HG02973 (cell line): ENCODE measurements around the gene NFATC1.

ENCODE experiments used
- ATAC-seq: cut with Tn5 transposase; IDR thresholded peaks from one replicate; pipeline ENCODE4 v1.9.1; 2021; ENCODE audit warnings: moderate library complexity; ENCODE audit not compliant: unreplicated experiment

NFATC1 gene

GRCh38 chr18:79421275-79421857 lies 25.6 kb downstream of the NFATC1 start:
- no peak for ATAC-seq

DNA sequence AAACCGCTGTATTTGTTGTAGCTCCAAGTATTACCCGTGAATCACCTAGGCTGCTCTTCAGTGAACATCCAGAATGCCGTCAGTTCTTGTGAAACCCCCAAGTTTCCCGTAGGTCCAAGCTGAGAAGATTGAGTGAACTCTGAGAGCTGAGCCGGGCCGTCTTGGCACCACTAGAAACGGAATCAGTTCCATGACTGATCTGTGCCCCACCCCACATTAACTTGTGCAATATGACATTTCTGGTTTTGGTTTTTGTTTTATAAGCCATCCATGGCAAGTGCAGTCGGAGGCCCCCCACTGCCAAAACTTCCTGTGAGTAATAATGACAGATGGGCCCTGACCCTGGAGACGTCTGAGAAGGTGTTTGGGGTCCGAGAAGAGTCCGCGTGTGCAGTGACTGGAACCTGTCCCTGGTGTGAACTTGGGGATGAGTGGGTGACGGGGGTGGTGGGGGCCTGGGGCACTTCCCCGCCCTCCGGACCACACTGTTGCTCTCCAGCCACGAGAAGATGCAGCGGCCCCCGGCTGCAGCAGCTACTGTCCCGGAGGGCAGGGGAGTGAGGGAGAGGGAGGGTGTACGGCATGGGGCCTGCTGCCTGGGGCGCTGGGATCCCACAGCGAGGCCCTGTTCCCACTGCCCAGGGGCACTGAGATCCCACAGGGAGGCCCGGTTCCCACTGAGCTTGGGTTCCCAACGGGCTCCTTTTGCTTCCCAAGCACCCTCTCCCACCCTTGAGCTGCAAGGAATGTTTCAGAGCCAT lies 26.5 kb downstream of the NFATC1 start:
- peak; percentile 86 for ATAC-seq

GRCh38 chr18:79422783-79423165 lies 27.0 kb downstream of the NFATC1 start:
- ATAC-seq, result no peak

DNA sequence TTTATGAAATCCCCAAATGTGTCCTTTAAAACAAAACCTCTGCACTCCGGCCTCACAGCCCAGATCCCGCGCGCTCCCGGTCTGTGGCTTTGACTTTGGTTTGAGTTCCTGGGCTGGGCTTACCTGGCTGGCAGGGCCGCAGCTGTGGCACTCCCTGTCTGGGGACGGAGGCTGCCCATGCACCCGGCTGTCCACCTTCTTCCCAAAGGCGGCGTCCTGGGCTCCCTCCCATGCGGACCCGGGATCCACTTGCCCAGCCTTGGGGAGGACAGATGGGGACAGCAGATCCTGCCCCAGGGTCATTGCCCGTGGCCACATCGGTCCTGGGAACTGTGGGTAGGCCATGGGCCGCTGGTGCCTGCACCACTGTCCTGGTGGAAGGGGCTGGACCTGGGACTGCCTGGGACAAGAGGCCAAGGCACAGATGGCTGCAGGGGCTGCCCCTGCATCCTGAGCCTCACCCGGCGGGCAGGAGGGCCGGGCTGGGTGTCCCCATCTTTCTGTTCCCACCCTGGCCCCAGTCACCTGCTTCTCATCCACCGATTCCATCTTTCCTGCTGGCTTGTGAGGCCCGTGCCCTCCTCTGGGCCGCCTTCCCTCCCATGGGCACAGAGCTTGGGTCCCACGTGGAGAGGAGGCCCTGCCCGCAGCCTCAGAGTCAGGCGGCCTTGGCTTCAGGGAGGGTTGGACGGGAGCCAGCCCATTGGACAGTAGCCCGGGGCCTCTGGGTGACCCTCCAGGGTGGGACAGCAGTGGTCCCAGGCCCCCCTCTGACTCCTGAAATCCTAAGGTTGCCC lies 27.7 kb downstream of the NFATC1 start:
- no peak for ATAC-seq

DNA sequence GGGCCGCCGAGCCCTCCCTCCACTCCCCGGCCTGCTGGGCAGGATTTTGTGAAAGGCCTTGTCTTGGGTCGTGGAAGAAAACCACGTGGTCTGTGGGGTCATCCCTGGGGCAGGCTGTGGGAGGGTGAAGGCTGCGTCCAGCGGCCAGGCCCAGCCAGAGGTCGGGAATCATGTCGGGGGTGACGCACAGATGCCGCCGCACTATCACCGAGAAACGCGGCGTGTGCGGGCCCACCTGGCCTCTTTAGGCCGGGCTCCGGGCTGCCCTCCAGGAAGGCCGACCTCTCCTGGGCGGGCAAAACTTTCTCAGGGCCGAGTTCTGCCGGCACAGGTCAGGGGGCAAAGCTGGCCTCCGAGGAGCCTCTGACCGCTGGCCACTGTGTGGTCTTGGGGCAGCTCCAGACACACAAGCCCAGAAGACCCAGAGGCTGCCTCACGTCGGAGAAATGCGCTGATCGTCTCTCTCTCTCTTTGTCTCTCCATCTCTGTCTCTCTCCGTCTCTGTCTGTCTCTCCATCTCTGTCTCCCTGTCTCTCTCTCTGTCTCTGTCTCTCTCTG lies 28.4 kb downstream of the NFATC1 start:
- ATAC-seq, result no peak

DNA sequence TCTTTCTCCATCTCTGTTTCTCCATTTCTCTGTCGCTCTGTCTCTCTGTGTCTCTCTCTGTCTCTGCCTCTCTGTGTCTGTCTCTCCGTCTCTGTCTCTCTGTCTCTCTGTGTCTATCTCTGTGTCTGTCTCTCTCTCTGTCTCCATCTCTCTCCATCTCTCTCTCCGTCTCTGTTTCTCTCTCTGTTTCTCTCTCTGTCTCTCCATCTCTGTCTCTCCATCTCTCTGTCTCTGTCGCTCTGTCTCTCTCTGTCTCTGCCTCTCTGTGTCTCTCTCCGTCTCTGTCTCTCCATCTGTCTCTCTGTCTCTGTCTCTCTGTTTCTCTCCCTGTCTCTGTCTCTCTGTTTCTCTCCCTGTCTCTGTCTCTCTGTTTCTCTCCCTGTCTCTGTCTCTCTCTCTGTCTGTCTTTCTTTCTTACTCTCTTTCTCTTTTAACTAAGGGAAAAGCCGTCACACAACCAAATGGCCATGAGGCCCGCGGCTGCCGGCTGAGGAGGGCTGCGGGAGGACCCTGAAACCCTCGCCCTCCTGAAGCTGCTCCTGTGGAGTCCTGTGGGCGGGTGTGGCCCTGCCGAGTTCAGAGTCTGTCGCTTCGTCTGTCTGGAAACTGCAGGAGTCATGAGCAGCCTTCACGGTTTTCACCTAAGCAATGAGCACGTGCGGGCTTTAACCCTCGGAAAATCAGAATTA lies 29.3 kb downstream of the NFATC1 start:
- no peak for ATAC-seq

DNA sequence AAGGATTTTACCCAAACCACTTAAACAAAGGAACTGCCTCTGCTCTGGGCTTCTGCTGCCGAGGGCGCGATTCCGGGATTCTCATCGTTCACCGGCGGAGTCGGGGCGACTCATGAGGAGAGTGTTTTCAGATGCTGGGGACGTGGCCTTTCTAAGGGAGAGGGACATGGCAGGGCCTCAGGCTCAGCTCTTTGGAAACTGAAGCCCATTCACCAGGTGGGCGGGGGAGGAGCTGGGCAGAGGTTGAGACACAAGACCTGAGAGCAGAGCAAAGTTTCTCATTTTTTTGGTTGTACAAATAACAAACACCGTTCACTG lies 29.8 kb downstream of the NFATC1 start:
- ATAC-seq, result no peak

DNA sequence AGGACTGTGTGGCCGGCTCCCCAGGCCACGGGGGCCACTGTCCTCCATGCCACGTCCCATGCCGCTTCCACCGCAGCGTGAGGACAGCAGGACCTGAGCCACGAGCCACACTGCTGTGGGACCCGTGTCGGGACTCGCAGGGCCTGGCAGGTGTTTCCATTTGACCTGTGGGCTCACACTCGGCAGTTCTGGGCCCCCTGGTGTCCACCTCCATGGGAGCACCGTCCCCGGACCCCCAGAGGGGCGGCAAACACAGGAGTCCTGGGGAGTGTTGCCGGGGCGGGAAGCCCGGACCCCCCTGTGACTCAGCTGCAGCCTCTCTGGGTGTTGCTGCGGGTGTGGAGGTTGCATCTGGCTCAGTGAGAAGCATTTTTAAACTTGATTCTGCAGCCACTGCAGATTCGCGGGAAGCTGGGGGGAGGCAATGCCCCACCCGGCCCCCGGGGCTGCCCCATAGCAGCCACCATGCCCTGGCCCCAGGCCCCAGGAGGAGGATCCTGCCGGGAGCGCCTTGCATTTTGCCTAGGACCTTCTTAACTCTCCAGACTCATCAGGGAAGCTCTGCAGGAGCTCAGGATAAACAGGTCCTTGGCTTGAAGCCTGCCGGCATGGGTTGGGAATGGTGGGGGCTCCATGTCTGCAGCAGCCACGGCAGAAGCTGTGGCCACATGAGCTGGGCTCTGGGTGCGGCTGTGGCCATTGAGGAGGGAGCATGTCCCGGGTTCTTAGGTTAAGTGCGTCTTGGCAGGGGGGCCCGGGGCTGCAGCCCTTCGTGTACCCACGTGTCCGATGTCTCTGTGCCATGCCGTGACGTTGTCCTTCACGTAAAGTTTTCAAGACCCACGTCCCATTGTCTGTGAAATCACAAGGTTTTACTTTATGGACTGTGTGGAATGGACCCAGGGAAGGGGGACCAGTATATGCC lies 30.9 kb downstream of the NFATC1 start:
- ATAC-seq, result no peak

DNA sequence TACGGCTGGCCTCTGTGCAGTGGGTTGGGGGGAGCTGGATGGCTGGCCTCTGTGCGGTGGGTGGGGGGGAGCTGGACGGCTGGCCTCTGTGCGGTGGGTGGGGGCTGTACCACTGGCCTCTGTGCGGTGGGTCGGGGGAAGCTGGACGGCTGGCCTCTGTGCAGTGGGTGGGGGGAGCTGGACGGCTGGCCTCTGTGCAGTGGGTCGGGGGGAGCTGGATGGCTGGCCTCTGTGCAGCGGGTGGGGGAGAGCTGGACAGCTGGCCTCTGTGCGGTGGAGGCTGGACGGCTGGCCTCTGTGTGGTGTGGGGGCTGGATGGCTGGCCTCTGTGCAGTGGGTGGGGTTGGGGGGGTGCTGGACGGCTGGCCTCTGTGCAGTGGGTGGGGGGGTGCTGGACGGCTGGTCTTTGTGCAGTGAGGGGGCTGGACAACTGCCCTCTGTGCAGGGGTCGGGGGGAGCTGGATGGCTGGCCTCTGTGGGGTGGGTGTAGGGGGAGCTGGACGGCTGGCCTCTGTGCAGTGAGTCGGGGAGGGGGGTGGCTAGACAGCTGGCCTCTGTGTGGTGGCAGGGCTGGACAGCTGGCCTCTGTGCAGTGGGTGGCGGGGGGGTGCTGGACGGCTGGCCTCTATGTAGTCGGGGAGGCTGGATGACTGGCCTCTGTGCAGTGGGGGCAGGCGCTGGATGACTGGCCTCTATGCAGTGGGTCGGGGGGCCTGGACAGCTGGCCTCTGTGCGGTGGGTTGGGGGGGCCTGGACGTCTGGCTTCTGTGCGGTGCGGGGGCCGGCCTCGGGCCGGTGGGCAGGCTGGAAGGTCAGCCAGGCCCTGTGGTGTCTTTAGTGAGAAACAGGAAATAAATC lies 31.9 kb downstream of the NFATC1 start:
- ATAC-seq, result no peak

GRCh38 chr18:79428287-79428686 lies 32.6 kb downstream of the NFATC1 start:
- ATAC-seq, result no peak

DNA sequence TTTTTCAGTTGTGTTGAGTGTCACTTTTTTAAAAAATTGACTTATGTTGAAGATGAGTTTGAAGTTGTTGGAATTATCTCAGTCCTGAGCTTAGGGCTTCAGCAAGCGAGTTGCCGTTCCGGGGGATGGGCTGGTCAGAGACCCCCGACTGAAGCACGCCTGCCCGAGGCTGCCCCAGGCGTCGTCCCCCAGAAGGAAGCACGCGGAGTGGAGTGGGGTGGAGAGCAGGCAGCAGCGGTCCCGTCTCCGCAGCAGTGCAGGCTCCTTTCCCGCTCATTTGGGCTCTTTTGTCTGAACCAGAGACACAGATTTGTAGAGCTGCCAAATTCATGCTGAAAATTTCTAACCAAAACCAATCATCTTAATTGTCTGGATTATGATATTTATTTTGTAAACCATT lies 33.7 kb downstream of the NFATC1 start:
- ATAC-seq, result no peak

DNA sequence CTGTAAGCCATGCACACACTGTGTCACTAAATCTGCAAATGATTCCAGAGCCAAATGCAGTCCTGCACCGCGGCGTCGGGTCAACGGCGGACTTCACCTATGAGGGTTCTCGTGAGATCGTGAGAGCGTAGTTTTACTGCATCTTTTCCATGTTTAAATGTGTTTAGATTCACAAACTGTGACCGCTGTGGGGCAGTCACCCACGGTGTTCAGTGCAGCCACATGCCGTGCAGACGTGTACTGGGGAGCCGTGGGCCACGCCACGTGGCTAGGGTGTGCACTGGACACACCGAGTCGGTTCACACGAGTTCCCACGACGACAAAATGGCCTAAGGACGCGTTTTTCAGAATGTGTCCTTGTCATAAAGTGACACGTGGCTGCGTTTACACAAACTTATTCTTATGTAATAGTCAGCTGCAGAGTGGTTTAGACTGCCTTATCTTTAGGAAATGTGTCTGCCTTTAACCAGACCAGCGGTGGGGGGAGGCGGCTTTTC lies 34.1 kb downstream of the NFATC1 start:
- ATAC-seq, result no peak

DNA sequence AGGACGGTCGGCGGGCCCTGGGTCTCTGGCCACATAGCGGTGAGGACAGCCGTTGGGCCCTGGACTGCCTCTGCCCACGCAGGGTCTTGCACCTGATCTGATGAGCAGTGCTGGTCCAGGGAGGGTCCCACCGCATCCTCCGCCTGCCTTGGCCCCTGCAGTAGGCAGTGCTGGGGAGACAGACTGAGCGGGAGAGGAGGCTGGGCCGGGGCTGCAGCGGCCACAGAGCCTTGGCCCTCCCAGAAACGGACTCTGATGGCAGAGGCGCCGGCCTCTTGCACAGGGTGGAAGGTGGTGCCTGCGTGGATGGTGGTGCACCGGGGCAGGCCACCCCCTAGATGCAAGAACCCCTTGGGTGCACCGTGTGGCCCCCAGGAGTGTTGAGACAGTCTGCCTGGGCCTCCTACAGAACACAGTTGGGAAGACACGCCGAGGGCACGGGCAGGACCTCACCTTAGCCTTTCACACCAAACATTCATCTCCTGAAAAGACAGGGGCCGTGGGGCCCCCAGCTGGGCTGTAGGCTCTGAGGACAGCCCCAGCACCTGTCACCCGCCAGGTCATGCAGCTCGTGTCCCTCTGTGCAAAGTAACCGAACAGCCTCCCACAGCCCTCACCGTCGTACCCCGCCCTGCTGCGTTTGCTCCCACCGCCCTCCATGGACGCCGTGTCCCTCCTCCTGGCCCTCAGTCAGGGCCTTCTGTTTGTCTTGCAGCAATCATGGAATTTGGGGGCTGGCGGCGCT lies 36.8 kb downstream of the NFATC1 start:
- no peak for ATAC-seq

GRCh38 chr18:79433431-79433830 lies 37.7 kb downstream of the NFATC1 start:
- ATAC-seq, result no peak

DNA sequence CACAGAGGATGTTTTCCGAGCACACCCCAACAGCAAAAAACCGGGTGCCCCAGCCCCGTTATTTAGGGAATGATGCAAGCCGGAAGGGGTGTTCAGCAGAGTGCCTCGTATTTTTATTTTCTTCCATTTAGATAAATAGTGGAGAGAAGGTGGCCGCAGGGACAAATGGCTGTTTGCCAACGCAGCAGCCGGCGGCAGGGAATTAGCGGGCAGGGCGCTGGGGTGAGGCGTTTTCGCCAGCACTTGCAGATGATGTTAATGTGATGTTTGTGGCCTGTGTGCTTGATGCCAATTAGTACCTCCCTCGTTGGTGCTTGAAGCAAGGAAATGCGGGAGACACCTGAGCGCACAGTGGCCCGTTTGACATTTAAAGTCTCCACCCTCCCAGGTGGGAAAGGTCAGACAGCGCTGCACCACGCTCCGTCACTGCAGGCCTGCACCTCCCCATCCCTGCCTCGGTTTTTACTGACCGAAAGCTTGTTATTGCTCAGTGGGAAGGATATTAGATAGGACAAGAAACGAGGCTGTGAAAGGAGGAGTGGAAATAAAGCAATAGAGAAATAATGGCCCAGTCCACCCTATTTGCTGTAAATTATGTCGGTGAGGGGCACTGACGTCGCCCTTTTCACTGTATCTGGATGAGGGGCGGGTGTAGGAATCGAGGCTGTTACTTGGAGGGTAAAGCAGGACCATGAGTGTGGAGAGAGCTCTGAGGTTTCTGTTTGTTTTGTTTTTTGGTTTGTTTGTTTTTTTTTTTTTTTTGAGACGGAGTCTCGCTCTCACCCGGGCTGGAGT lies 39.1 kb downstream of the NFATC1 start:
- ATAC-seq, result no peak

- no peak for ATAC-seq
Observed at GRCh38 chr18:79436556-79437275, 41.0 kb downstream of the NFATC1 start.
